Measurements from ENCODE around the gene BPI. TPM values are rescaled to one million over a fixed set of nuclear protein-coding genes. Genes with fewer than 3 reads are reported as not detected.

The BPI gene
- total and polyA plus RNA-seq, 2 experiments from 2014 or later, result 0.10 TPM; not detected in 1

DNA sequence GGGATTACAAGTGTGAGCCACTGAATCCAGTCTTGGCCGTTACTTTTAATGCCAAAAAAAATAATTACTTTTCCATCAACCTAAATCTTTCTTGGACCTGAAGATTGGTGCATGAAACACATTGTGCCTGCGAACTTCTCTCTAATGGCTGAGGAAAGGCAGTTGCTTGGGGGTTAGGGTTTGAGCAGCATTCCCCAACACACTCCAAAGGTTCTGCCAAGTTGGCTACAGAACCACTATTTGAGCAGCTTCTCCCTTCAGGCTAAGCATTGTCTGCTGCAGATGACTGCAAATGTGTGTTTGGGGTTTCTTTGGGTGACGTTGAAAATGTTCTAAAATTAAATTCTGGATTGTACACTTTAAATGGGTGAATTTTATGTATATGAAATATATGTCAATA lies 36.0 kb downstream of the BPI start:
- no peak overlapping the region for H3K4me3 ChIP-seq
- H3K79me2 ChIP-seq (ENCODE audit: insufficient read depth), result no peaks in the 10 kb centered on the region
- no peaks in the 10 kb centered on the region for H3K4me1 ChIP-seq (ENCODE audit: insufficient read depth)
- in situ Hi-C loops (cut with MboI), result no loop called here
- H3K36me3 ChIP-seq (ENCODE audit: low read depth), result no peaks in the 10 kb centered on the region
- H3K4me2 ChIP-seq (ENCODE audit: unreplicated experiment), result no peak overlapping the region
- H3K9me2 ChIP-seq (ENCODE audit: insufficient read depth), result no peaks in the 10 kb centered on the region
- H3F3A ChIP-seq (ENCODE audit: insufficient read depth), result no peaks in the 10 kb centered on the region
- no peaks in the 10 kb centered on the region for H3K9me3 ChIP-seq (ENCODE audit: low read depth)
- no peak overlapping the region for H3K27ac ChIP-seq
- no peak for TF ChIP-seq EZH2 (IDR thresholded peaks at IDR 0.05; ENCODE audit: insufficient read depth, poor library complexity, severe bottlenecking)
- TF ChIP-seq EZH2phosphoT487 (IDR thresholded peaks at IDR 0.05; ENCODE audit: insufficient read depth, low read depth), result no peak
- no peak for DNase-seq
- peaks cover 64% of the 10 kb centered on the region for H3K27me3 ChIP-seq (replicated peaks; ENCODE audit: insufficient read depth)
- no peak overlapping the region for H3K9ac ChIP-seq
- 40 to 42% methylated on average over 3 of the region's 3 CpGs for WGBS, 2 experiments (ENCODE audit: low coverage in 1 of 2, low lambda C conversion rate in 2 of 2, missing lambda C conversion rate in 2 of 2)
- H2AFZ ChIP-seq, result no peak overlapping the region
- H4K20me1 ChIP-seq (ENCODE audit: insufficient read depth), result no peaks in the 10 kb centered on the region

DNA sequence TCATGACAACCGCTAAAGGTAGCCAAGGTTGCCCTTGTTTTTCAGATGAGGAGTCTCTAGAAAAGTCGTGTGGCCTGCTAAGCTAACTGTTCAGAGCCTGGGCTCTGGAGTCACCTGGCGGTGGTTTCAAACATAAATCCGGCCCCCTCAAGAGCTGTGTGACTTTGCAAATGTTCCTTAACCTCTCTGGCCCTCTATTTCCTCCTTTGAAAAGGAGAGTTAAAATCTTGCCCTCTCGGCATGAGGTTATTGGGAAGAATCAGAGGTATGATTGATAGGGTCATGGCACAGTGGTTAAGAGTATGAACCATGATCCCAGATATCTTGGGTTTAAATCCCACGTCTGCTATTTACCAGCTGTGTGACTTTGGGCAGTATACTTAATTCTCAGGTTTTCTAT lies 36.7 kb downstream of the BPI start:
- Histone ChIP-seq H3K9me2 (ENCODE audit: insufficient read depth) (no peaks in the 10 kb centered on the region), H3K27me3 (replicated peaks; ENCODE audit: insufficient read depth) (peaks cover 63% of the 10 kb centered on the region), H3K27ac (no peak overlapping the region), H3K4me1 (ENCODE audit: insufficient read depth) (no peaks in the 10 kb centered on the region), H3K36me3 (ENCODE audit: low read depth) (no peaks in the 10 kb centered on the region), H3F3A (ENCODE audit: insufficient read depth) (no peaks in the 10 kb centered on the region), H3K4me3 (no peak overlapping the region), H4K20me1 (ENCODE audit: insufficient read depth) (no peaks in the 10 kb centered on the region), H2AFZ (no peak overlapping the region), H3K9me3 (ENCODE audit: low read depth) (no peaks in the 10 kb centered on the region), H3K4me2 (ENCODE audit: unreplicated experiment) (no peak overlapping the region), H3K79me2 (ENCODE audit: insufficient read depth) (no peaks in the 10 kb centered on the region), H3K9ac (no peak overlapping the region)
- TF ChIP-seq EZH2 (IDR thresholded peaks at IDR 0.05; ENCODE audit: insufficient read depth, poor library complexity, severe bottlenecking) (no peak), EZH2phosphoT487 (IDR thresholded peaks at IDR 0.05; ENCODE audit: insufficient read depth, low read depth) (no peak)
- WGBS, 2 experiments (ENCODE audit: low coverage in 1 of 2, low lambda C conversion rate in 2 of 2, missing lambda C conversion rate in 2 of 2), result 60 to 66% methylated on average over 6 of the region's 6 CpGs
- in situ Hi-C loops (cut with MboI), result no loop called here
- DNase-seq, result no peak

DNA sequence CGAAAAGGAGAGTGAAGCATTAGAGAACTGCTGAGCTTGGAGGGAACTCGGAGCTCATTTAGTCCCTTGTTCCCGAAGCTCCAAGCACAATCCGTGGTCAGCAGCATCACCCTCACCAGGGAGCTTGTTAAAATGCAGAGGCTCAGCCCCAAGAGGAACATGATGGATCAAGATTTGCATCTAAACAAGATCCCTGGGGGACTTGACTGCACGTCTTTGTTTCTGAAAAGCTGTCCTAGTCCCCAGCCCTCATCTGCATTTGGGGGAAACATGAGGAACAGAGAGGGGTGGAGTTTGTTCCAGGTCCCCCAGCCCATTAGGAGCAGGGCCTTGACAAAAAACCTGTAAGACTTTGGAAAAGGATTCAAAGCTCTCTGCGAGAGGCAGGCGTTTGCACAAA lies 38.3 kb downstream of the BPI start:
- no peaks in the 10 kb centered on the region for H3F3A ChIP-seq (ENCODE audit: insufficient read depth)
- no peaks in the 10 kb centered on the region for H4K20me1 ChIP-seq (ENCODE audit: insufficient read depth)
- no peaks in the 10 kb centered on the region for H3K9me2 ChIP-seq (ENCODE audit: insufficient read depth)
- H3K36me3 ChIP-seq (ENCODE audit: low read depth), result no peaks in the 10 kb centered on the region
- no peak for DNase-seq
- WGBS, 2 experiments (ENCODE audit: low coverage in 1 of 2, low lambda C conversion rate in 2 of 2, missing lambda C conversion rate in 2 of 2), result 43 to 44% methylated on average over 7 of the region's 7 CpGs
- TF ChIP-seq EZH2phosphoT487 (IDR thresholded peaks at IDR 0.05; ENCODE audit: insufficient read depth, low read depth) (no peak), EZH2 (IDR thresholded peaks at IDR 0.05; ENCODE audit: insufficient read depth, poor library complexity, severe bottlenecking) (no peak)
- H3K4me2 ChIP-seq (ENCODE audit: unreplicated experiment), result no peak overlapping the region
- no peak overlapping the region for H3K9ac ChIP-seq
- H2AFZ ChIP-seq, result no peak overlapping the region
- in situ Hi-C loops (cut with MboI), result no loop called here
- no peaks in the 10 kb centered on the region for H3K4me1 ChIP-seq (ENCODE audit: insufficient read depth)
- H3K4me3 ChIP-seq, result no peak overlapping the region
- H3K27ac ChIP-seq, result no peak overlapping the region
- H3K27me3 ChIP-seq (replicated peaks; ENCODE audit: insufficient read depth), result peaks cover 50% of the 10 kb centered on the region
- no peaks in the 10 kb centered on the region for H3K79me2 ChIP-seq (ENCODE audit: insufficient read depth)
- H3K9me3 ChIP-seq (ENCODE audit: low read depth), result no peaks in the 10 kb centered on the region

DNA sequence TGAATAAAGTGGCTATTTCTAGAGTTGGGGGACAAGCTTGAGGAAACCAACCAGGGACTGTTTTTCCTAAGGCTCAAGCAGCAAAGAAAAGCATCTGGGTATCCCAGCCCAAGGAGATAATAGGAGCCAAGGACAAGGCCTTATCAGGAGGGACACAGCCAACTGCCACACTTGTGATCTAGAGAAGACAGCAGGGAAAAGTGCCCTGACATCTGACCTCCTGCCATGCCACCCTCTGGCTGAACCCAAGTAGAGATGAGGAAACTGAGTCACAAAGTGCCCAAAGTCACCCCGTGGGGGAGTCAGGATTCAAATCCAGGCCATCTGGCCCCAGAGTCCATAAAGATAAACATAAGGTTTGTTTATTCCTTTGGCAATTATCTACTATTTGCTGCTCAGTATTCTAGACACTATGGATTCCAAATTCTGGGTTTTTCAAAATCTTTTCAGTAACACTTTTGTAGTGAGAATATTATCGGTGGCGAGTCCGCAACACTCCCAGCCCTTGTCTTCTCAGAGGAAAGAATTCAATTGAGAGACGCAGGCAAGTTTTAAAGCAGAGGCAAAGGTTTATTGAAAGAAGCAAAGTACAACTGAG lies 38.9 kb downstream of the BPI start:
- Histone ChIP-seq H3K4me2 (ENCODE audit: unreplicated experiment) (no peak overlapping the region), H3K9ac (no peak overlapping the region), H4K20me1 (ENCODE audit: insufficient read depth) (no peaks in the 10 kb centered on the region), H3K4me3 (no peak overlapping the region), H3K4me1 (ENCODE audit: insufficient read depth) (no peaks in the 10 kb centered on the region), H3K27ac (no peak overlapping the region), H3K79me2 (ENCODE audit: insufficient read depth) (no peaks in the 10 kb centered on the region), H3K9me2 (ENCODE audit: insufficient read depth) (no peaks in the 10 kb centered on the region), H2AFZ (no peak overlapping the region), H3K36me3 (ENCODE audit: low read depth) (no peaks in the 10 kb centered on the region), H3K9me3 (ENCODE audit: low read depth) (no peaks in the 10 kb centered on the region), H3K27me3 (replicated peaks; ENCODE audit: insufficient read depth) (peaks cover 47% of the 10 kb centered on the region), H3F3A (ENCODE audit: insufficient read depth) (no peaks in the 10 kb centered on the region)
- 48 to 61% methylated on average over 5 of the region's 5 CpGs for WGBS, 2 experiments (ENCODE audit: low coverage in 1 of 2, low lambda C conversion rate in 2 of 2, missing lambda C conversion rate in 2 of 2)
- in situ Hi-C loops (cut with MboI), result no loop called here
- TF ChIP-seq EZH2 (IDR thresholded peaks at IDR 0.05; ENCODE audit: insufficient read depth, poor library complexity, severe bottlenecking) (no peak), EZH2phosphoT487 (IDR thresholded peaks at IDR 0.05; ENCODE audit: insufficient read depth, low read depth) (no peak)
- no peak for DNase-seq

All from GM23248 (cell line).